ENCODE measurements around the gene UST. TPM values are rescaled to one million over a fixed set of nuclear protein-coding genes. Genes with fewer than 3 reads are reported as not detected.
"Not testable (repeated sequence)": the region's sequence is repeated elsewhere in the genome, so short reads cannot be mapped to it uniquely, and the experiment has no call there.

UST gene
- total and polyA plus RNA-seq, 3 donors from 2014 or later = 14.9 to 16.0 (median 14.9) TPM

DNA sequence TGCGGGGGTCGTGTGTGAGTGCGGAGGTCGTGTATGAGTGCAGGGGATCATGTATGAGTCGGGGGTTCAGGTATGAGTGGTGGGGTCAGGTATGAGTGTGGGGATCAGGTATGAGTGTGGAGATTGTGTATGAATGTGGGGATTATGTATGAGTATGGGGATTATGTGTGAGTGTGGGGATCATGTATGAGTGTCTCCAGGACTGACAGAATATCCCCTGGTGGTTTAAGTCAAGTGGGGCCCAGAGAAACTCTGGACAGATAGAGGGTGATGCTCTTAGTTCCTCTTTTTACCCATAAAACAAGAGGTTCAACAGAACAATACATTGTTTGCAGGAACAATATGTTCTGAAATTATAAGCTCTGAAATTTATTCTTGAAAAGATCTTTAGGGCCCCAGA, 131.9 kb downstream of the UST start:
- WGBS, 2 donors = 84 to 99% methylated on average over 5 of the region's 5 CpGs
- TF ChIP-seq CTCF (IDR thresholded peaks at IDR 0.05) = no peak
- TF ChIP-seq POLR2A (IDR thresholded peaks at IDR 0.05) = no peak

GRCh38 chr6:148880742-148881141, 133.9 kb downstream of the UST start:
- H3K36me3 ChIP-seq (ENCODE audit: low read depth, missing control alignments); H3K4me3 ChIP-seq; H3K27me3 ChIP-seq; H3K27ac ChIP-seq; DNase-seq; H3K9me3 ChIP-seq; H3K4me1 ChIP-seq; intact Hi-C loops (cut with DNase I; ENCODE audit: low total_unique reads): not testable (repeated sequence)
- 90% methylated on average over 7 of the region's 7 CpGs for WGBS, 2 donors

More for the DNA sequence above, 131.9 kb downstream of the UST start:
- peak overlapping the region in 1 of 2 donors; percentile 23 for H3K27ac ChIP-seq
- intact Hi-C loops (cut with DNase I; ENCODE audit: low total_unique reads) = no loop called here
- no peaks in the 10 kb centered on the region for H3K4me1 ChIP-seq
- H3K9me3 ChIP-seq = no peaks in the 10 kb centered on the region
- DNase-seq = no peak
- H3K36me3 ChIP-seq (ENCODE audit: low read depth, missing control alignments) = no peaks in the 10 kb centered on the region
- no peak overlapping the region for H3K4me3 ChIP-seq
- H3K27me3 ChIP-seq = no peaks in the 10 kb centered on the region

DNA sequence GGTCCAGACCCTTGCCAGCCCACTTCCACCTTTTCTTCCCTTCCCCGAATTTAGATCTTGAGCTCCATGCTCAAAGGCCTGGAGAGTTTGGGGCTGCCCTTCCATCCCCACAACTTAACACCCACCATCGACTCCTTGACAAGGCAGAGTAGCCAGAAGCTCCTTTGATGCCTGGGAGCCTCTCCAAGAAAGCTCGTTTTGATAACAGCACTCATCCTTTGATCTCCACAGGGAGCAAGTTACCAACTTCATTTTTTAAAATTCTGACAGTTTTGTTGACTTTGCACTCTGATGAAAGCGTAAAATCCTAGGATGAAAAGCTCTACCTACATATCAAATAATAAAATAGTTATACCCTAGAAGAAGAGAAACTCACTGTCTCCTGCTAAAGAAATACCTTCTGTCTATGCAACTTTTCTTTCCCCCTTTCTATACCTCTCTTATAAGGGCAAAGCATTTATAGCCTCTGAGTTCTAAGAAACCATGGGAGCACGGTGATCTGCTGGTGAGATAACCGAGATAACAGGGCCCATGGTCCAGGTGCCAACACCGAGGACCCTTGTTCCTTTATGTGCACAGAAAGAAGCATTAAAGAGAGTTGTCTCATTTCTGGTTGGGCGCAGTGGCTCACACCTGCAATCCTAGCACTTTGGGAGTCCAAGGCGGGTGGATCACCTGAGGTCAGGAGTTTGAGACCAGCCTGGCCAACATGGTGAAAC, 134.9 kb downstream of the UST start:
- intact Hi-C loops (cut with DNase I; ENCODE audit: low total_unique reads) = no loop called here
- H3K27me3 ChIP-seq = no peaks in the 10 kb centered on the region
- no peak for DNase-seq
- WGBS, 2 donors = 77% methylated on average over 8 to 9 of the region's 9 CpGs
- H3K36me3 ChIP-seq (ENCODE audit: low read depth, missing control alignments) = no peaks in the 10 kb centered on the region
- H3K4me1 ChIP-seq = no peaks in the 10 kb centered on the region
- no peaks in the 10 kb centered on the region for H3K9me3 ChIP-seq
- no peak for TF ChIP-seq POLR2A (IDR thresholded peaks at IDR 0.05)
- TF ChIP-seq CTCF (IDR thresholded peaks at IDR 0.05) = no peak
- H3K4me3 ChIP-seq = no peak overlapping the region
- H3K27ac ChIP-seq = no peak overlapping the region

DNA sequence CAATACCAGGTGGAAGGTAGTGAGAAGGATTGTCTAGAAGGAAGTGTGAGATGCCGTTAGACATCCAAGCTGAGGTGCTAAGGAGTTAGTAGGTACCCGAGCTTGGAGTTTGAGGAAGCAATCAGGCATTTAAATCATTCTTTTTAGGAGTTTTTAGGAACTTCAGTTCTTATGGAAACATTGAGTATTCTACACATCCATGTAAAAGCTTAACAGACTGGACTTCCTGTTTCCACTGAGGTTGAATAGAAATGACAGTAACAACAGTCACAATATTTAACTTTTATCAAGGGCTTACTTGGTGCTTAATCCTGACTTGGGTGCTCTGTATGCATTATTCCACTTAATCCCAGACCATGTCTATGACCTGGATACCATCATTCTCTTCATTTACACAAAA, 136.4 kb downstream of the UST start:
- H3K36me3 ChIP-seq (ENCODE audit: low read depth, missing control alignments) = no peaks in the 10 kb centered on the region
- no peak overlapping the region for H3K27ac ChIP-seq
- WGBS, 2 donors = 83 to 84% methylated on average over 2 of the region's 2 CpGs
- TF ChIP-seq POLR2A (IDR thresholded peaks at IDR 0.05) (no peak), CTCF (IDR thresholded peaks at IDR 0.05) (no peak)
- DNase-seq = no peak
- no peaks in the 10 kb centered on the region for H3K4me1 ChIP-seq
- no peaks in the 10 kb centered on the region for H3K27me3 ChIP-seq
- H3K4me3 ChIP-seq = no peak overlapping the region
- H3K9me3 ChIP-seq = no peaks in the 10 kb centered on the region
- intact Hi-C loops (cut with DNase I; ENCODE audit: low total_unique reads) = no loop called here

- TF ChIP-seq POLR2A (IDR thresholded peaks at IDR 0.05) (no peak), CTCF (IDR thresholded peaks at IDR 0.05) (no peak)
- no peaks in the 10 kb centered on the region for H3K9me3 ChIP-seq
- H3K27ac ChIP-seq = no peak overlapping the region
- no peak for DNase-seq
- H3K4me1 ChIP-seq = peaks cover 5% of the 10 kb centered on the region
- no peaks in the 10 kb centered on the region for H3K36me3 ChIP-seq (ENCODE audit: low read depth, missing control alignments)
- WGBS, 2 donors = 84 to 90% methylated on average over 2 of the region's 2 CpGs
- intact Hi-C loops (cut with DNase I; ENCODE audit: low total_unique reads) = no loop called here
- H3K27me3 ChIP-seq = no peaks in the 10 kb centered on the region
- H3K4me3 ChIP-seq = no peak overlapping the region
Measured at GRCh38 chr6:148884461-148884860, 137.6 kb downstream of the UST start.
